NCI-H345 treated with DMSO at 0.1 percent for 48 hours (cell line): ENCODE measurements around the gene SEMA4D.

Experiments
- DNase-seq: peaks from one replicate; lab custom pipeline; 2025; ENCODE audit not compliant: unreplicated experiment; lab: John Stamatoyannopoulos, UW

Gene SEMA4D

DNA sequence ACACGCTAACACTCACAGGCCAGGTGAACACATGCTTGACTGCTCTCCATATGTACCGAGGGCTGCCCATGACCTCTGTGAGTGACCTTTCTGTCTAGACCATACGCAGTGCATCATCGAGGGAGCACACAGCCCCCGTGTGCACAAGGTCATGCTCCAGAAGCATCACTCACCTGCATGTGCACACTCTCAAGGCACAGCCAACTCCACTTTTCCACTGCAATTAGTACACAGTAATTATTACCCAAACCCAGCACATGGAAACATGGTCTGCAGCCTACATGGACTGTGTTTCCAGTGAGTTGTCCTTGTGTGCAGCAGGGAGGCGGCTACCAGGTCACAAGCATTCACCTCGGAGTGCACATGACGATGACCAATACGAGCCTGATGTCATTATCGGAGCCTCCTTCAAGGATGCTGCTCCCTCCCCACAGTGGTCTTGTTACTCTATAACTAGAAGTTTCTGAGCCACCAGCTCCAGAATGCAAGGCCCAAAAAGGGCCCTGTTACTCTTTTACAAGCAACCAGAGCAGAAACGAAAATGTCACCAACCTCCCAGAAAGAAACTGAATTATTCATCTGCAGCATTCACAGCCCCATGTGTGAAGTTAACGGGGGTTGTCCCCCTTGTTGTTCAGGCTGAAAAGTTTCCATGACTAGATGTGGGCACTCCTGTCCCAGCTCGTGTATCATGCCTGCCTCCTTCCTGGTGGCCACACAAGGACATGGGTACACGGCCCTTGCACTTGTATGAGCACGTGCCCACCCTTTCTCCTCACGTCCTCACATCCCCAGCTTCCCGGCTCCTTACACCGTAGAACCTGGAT lies 31.2 kb downstream of the SEMA4D start:
- no peak for DNase-seq

- no peak for DNase-seq
Measured at GRCh38 chr9:89465726-89466308, 32.1 kb downstream of the SEMA4D start.

GRCh38 chr9:89465001-89465451 lies 32.9 kb downstream of the SEMA4D start:
- DNase-seq: no peak

DNA sequence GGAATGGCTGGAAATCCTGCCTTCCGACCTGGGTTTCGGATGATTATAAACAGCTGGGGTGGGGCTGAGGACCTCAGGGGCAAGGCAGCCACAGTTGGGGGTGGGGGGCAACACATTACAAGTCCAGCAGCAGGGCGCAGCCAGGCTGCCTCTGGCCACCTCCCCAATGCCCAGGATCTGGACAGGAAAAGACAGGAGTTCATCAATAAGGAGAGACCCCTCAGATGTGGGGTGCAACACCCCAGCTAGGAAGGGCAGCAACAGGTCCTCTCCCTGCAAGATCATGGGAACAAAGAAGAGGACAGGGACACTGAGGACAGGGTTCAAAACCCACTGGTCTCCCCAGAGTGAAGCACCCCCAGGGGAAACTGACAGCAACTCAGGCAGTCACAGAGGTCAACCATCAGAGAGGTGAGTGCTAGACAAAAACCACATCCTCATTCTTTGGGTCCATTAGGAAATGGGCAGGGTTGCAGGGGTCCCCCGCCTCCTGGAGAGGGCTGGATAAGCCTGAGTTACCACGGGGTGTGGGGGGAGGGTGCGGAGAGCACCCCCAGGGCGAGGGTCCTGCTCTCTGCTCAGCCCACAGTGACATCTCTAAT lies 33.5 kb downstream of the SEMA4D start:
- no peak for DNase-seq

GRCh38 chr9:89462817-89463683 lies 34.9 kb downstream of the SEMA4D start:
- no peak for DNase-seq

GRCh38 chr9:89462199-89462598 lies 35.7 kb downstream of the SEMA4D start:
- DNase-seq: no peak

- no peak for DNase-seq
Measured at GRCh38 chr9:89461265-89461664, 36.6 kb downstream of the SEMA4D start.

DNA sequence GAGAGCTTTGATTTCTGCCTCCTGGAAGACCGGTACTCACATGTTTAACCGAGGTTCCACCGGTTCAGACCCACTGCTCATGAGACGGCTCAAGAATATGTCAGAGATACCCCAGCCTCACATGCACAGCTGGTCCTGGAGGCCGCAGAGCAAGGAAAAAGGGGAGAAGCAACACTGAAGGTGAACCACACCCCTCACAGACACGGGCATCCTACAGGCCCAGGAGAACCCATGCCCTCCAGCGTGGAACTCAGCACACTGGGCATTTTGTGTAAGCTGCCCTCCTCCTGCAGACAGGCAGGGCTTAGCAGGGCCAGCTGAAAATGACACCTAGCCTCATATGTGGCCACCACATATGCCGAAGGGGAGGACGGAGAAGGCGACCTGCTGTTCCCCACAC lies 37.4 kb downstream of the SEMA4D start:
- no peak for DNase-seq

DNA sequence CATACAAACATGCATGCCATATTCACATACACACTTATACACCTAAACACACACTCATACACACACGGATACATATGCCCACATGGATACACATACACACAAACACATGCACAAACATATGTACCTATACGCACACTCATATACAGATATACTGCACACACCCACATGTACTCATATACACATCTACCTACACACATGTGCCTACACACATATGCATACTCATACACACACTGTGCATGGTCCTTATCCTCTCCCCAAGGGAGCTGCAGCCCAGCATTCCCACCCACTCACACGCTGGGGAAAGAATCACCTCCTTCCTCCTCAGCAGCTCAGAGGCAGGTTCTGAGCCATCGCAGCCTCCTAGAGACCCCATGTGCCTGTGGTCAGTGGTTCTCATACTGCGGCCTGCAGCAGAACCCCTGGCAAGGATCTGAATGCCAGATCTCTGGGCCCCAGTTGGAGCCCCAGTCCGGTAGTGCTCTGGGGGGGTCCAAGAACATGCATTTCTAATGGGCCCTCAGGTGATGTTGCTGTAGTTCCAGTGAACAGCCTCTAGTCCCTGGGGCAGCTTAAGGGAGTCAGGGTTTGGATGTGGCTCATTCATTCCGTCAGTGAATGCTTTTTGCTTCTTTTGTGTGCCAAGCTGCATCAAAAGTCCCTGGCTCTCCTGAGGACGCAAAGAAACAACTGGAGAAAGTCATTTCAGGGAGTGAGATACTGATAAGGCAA lies 39.0 kb downstream of the SEMA4D start:
- DNase-seq: no peak

- DNase-seq: no peak
Measured at GRCh38 chr9:89457376-89457855, 40.5 kb downstream of the SEMA4D start.

GRCh38 chr9:89455356-89455824 lies 42.5 kb downstream of the SEMA4D start:
- DNase-seq: no peak

DNA sequence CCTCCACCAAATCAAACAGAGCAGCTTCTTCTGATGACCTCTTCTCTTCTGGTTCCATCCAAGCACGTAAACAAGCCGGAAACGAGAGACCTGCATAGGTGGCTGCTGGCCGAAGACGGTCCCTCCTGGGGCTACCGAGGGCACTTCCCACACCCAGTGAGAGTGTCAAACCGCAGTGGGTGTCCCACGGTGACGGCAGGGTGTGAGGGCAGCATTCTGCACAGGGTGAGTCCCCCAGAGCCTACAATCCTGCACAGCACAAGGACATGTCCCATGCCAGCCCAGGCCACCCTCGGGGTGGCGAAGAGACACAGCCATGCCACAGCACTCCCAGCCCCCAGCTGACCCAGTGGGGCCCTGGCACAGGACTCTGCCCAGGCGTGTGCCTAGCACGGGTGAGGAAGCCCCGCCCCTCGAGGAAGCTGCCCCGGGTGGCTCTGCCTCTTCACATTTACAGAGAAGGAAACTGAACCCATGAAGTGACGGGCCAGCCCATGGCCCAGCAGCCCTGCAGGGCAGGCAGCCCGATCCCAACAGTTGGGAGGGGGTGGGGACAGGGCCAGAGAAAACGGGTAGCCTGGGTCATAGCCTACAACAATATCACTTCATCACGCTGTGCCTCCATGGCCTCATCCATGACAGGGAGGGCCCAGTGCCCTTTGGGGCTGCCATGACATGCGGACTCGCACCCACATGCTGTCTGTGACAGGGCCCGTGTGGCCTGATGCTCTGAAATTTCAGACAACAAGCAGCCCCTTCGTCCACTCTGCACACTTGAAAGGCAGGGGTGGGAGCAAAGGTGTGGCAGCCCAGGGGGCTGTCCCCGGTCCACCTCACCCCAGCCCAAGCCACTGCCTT lies 43.2 kb downstream of the SEMA4D start:
- no peak for DNase-seq

DNA sequence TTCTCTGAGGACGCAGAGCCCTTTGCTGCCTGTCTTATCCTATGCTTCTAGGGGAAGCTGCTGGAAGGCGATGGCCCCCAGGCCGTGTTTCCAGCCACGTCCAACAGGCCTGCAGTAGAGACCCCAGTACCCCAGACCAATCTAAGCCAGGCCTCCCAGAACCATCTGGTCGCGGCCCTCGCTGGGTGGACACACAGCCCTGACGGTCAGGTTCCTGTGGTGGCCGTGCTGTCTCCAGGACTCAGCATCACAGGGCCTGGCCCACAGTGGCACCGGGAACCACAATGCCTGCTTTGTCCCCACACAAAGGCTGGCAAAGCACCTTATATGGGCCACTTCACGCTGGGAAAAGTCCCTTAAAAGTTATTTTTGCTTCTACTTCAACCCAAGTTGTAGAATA lies 44.5 kb downstream of the SEMA4D start:
- no peak for DNase-seq

- no peak for DNase-seq
Measured at GRCh38 chr9:89452561-89452960, 45.4 kb downstream of the SEMA4D start.

- no peak for DNase-seq
Measured at GRCh38 chr9:89450213-89450612, 47.7 kb downstream of the SEMA4D start.

- DNase-seq: no peak
Measured at GRCh38 chr9:89449261-89449671, 48.6 kb downstream of the SEMA4D start.

GRCh38 chr9:89448821-89449220 lies 49.1 kb downstream of the SEMA4D start:
- no peak for DNase-seq

- no peak for DNase-seq
Measured at GRCh38 chr9:89448381-89448780, 49.5 kb downstream of the SEMA4D start.

DNA sequence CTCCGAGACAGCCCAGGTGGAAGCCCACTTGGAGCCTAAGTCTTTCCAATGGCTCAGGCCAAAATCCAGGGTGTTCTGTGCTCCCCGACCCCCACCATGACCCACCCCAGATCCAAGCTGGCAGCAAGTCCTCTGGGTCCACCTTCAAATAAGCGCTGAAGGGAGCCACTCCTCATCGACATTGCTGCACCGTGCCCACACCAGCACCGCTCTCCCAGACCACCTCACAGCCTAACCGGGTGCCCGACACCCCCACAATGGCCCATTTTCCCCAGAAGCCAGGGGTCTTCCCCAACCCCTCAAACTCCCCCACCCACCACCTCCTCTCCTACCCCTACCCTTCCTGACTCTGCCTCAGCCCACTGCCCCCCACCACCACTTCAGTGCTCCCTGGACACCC lies 50.5 kb downstream of the SEMA4D start:
- DNase-seq: no peak

DNA sequence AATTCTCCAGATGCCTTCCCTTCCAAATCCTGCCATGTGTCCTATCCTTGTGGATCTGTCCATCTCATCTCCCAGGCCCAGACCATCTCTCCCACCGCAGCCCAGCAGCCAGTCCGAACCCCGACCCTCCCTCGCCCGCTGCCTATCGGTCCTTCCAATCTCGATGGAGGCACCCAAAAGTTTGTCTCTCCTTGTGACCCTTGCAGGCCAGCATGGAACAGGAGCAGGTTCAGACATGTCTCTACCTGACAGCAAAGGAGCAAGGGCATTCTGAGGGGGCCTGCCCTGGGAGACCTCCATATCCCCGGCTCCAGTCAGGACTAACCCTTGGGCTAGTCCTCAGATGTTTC lies 51.0 kb downstream of the SEMA4D start:
- no peak for DNase-seq
